Activated naive CD8-positive, alpha-beta T cell treated with anti-CD3 and anti-CD28 coated beads, Interleukin-2, amount 10 ng/mL, durations not matched to agents 7 days and 5 days (primary cell): ENCODE measurements around the gene NDUFB7. TPM values are rescaled to one million over a fixed set of nuclear protein-coding genes. Genes with fewer than 3 reads are reported as not detected.
"Not testable (repeated sequence)": the region's sequence is repeated elsewhere in the genome, so short reads cannot be mapped to it uniquely, and the experiment has no call there.

ENCODE experiments used
- ATAC-seq: fragments of 150-1000 bp; cut with Tn5 transposase; one replicate; pipeline ENCODE4 v1.10.0; 2021; ENCODE audit warnings: low read depth, moderate library complexity
- POLR2A ChIA-PET: fragments of 350-600 bp; sonication (Branson Sonifier 250); formaldehyde crosslinking; loops from one replicate; lab custom pipeline; 2021; ENCODE audit warnings: antibody characterized with exemption; lab: Charles Lee
- DNase-seq: peaks from one replicate; pipeline ENCODE4 v3.0.0; 2021
- H3K27ac Mint-ChIP-seq: one replicate; pipeline ENCODE4 v1.8.0; 2022; ENCODE audit warnings: mild to moderate bottlenecking, mixed read lengths
- H3K27me3 Mint-ChIP-seq: one replicate; pipeline ENCODE4 v1.8.0; 2022; ENCODE audit warnings: mild to moderate bottlenecking, moderate library complexity, mixed read lengths
- H3K36me3 Mint-ChIP-seq: one replicate; pipeline ENCODE4 v1.8.0; 2021; ENCODE audit warnings: mild to moderate bottlenecking, mixed read lengths
- H3K4me1 Mint-ChIP-seq: one replicate; pipeline ENCODE4 v1.8.0; 2021; ENCODE audit warnings: mixed read lengths
- H3K4me3 Mint-ChIP-seq: one replicate; pipeline ENCODE4 v1.8.0; 2022; ENCODE audit warnings: mild to moderate bottlenecking, moderate library complexity, mixed read lengths
- H3K9me3 Mint-ChIP-seq: one replicate; pipeline ENCODE4 v1.8.0; 2021; ENCODE audit warnings: mixed read lengths
- total RNA-seq, 2 experiments: library from RNA; stranded (reverse); gene quantifications; one replicate each; pipeline ENCODE4 v1.2.3, GENCODE V29; 2021

NDUFB7 gene
- total RNA-seq, 2 experiments from 2014 or later: 90.7 to 108 TPM

GRCh38 chr19:14554382-14554812, 17.5 kb downstream of the NDUFB7 start:
- peaks cover 21% of the 10 kb centered on the region for H3K4me1 Mint-ChIP-seq
- H3K27me3 Mint-ChIP-seq: no peaks in the 10 kb centered on the region
- H3K4me3 Mint-ChIP-seq: no peak overlapping the region
- ATAC-seq: no peak
- no peak overlapping the region for H3K27ac Mint-ChIP-seq
- POLR2A ChIA-PET: interaction anchor here (1.1 to 2.5 kb wide), 2 partner anchors 14 to 35 kb away, joined by 3 to 7 read pairs; partner anchors contain the start of gene DNAJB1
- peaks cover 2% of the 10 kb centered on the region for H3K36me3 Mint-ChIP-seq
- DNase-seq: no peak
- no peaks in the 10 kb centered on the region for H3K9me3 Mint-ChIP-seq

- POLR2A ChIA-PET: interaction anchor here (1.1 to 2.5 kb wide), 3 partner anchors 15 to 47 kb away, joined by 3 to 7 read pairs (median 4); partner anchors contain the start of gene DNAJB1
- H3K4me1 Mint-ChIP-seq: peaks cover 21% of the 10 kb centered on the region
- H3K36me3 Mint-ChIP-seq: peaks cover 2% of the 10 kb centered on the region
- H3K27me3 Mint-ChIP-seq: no peaks in the 10 kb centered on the region
- no peaks in the 10 kb centered on the region for H3K9me3 Mint-ChIP-seq
- ATAC-seq (no peak), DNase-seq (no peak)
- H3K27ac Mint-ChIP-seq: no peak overlapping the region
- no peak overlapping the region for H3K4me3 Mint-ChIP-seq
These were observed 18.0 kb downstream of the NDUFB7 start for GRCh38 chr19:14553939-14554243.

GRCh38 chr19:14553042-14553938, 18.6 kb downstream of the NDUFB7 start:
- no peaks in the 10 kb centered on the region for H3K27me3 Mint-ChIP-seq
- POLR2A ChIA-PET: interaction anchor here (1.1 to 2.5 kb wide), 3 partner anchors 15 to 46 kb away, joined by 3 to 7 read pairs (median 4); partner anchors contain the start of gene DNAJB1
- DNase-seq: no peak
- no peaks in the 10 kb centered on the region for H3K9me3 Mint-ChIP-seq
- no peak for ATAC-seq
- no peak overlapping the region for H3K27ac Mint-ChIP-seq
- H3K4me3 Mint-ChIP-seq: no peak overlapping the region
- H3K36me3 Mint-ChIP-seq: peaks cover 3% of the 10 kb centered on the region
- peaks cover 21% of the 10 kb centered on the region for H3K4me1 Mint-ChIP-seq

- H3K4me3 Mint-ChIP-seq: peak overlapping the region; percentile 42
- not testable (repeated sequence) for H3K36me3 Mint-ChIP-seq
These were observed 19.9 kb downstream of the NDUFB7 start for GRCh38 chr19:14552006-14552360.

GRCh38 chr19:14551134-14552005, 20.5 kb downstream of the NDUFB7 start:
- Mint-ChIP-seq H3K27ac (peak overlapping the region; percentile 78), H3K4me3 (peak overlapping the region; percentile 47), H3K4me1 (peaks cover 17% of the 10 kb centered on the region)
- POLR2A ChIA-PET: interaction anchor here (0.5 to 2.2 kb wide), 4 partner anchors 26 to 922 kb away, joined by 3 to 10 read pairs (median 6); partner anchors contain the start of gene DNAJB1
- ATAC-seq (peak; percentile 99), DNase-seq (peak; percentile 73)
- not testable (repeated sequence) for H3K36me3 Mint-ChIP-seq, H3K27me3 Mint-ChIP-seq, H3K9me3 Mint-ChIP-seq

More at GRCh38 chr19:14552006-14552360, 19.9 kb downstream of the NDUFB7 start:
- not testable (repeated sequence) for H3K27me3 Mint-ChIP-seq, ATAC-seq, H3K9me3 Mint-ChIP-seq, DNase-seq
- H3K4me1 Mint-ChIP-seq: peaks cover 21% of the 10 kb centered on the region
- peak overlapping the region; percentile 78 for H3K27ac Mint-ChIP-seq
- POLR2A ChIA-PET: interaction anchor here (1.0 to 2.2 kb wide), 3 partner anchors 27 to 46 kb away, joined by 3 to 10 read pairs (median 7); partner anchors contain the start of gene DNAJB1

GRCh38 chr19:14550201-14550754, 21.6 kb downstream of the NDUFB7 start:
- POLR2A ChIA-PET: interaction anchor here (0.5 to 2.2 kb wide), 3 partner anchors 32 to 921 kb away, joined by 5 to 10 read pairs (median 7); partner anchors contain the start of gene DNAJB1
- H3K4me3 Mint-ChIP-seq: no peak overlapping the region

GRCh38 chr19:14545716-14546082, 26.2 kb downstream of the NDUFB7 start:
- Mint-ChIP-seq H3K36me3 (peaks cover 9% of the 10 kb centered on the region), H3K4me1 (peaks cover 5% of the 10 kb centered on the region), H3K4me3 (no peak overlapping the region), H3K9me3 (no peaks in the 10 kb centered on the region), H3K27me3 (no peaks in the 10 kb centered on the region), H3K27ac (no peak overlapping the region)
- no peak for ATAC-seq
- POLR2A ChIA-PET: no interaction called here
- DNase-seq: no peak

More at GRCh38 chr19:14550201-14550754, 21.6 kb downstream of the NDUFB7 start:
- H3K36me3 Mint-ChIP-seq: peaks cover 7% of the 10 kb centered on the region
- no peak overlapping the region for H3K27ac Mint-ChIP-seq
- no peaks in the 10 kb centered on the region for H3K9me3 Mint-ChIP-seq
- H3K27me3 Mint-ChIP-seq: no peaks in the 10 kb centered on the region
- no peak for DNase-seq
- no peak for ATAC-seq
- H3K4me1 Mint-ChIP-seq: peaks cover 10% of the 10 kb centered on the region

- POLR2A ChIA-PET: no interaction called here
- ATAC-seq (no peak), DNase-seq (no peak)
- Mint-ChIP-seq H3K27ac (no peak overlapping the region), H3K27me3 (no peaks in the 10 kb centered on the region), H3K4me1 (peaks cover 5% of the 10 kb centered on the region), H3K4me3 (no peak overlapping the region), H3K36me3 (peaks cover 9% of the 10 kb centered on the region), H3K9me3 (no peaks in the 10 kb centered on the region)
These were observed 26.7 kb downstream of the NDUFB7 start for GRCh38 chr19:14544977-14545715.

- POLR2A ChIA-PET: no interaction called here
- Mint-ChIP-seq H3K4me1 (peaks cover 3% of the 10 kb centered on the region), H3K4me3 (no peak overlapping the region), H3K27ac (no peak overlapping the region), H3K36me3 (peaks cover 10% of the 10 kb centered on the region), H3K27me3 (no peaks in the 10 kb centered on the region), H3K9me3 (no peaks in the 10 kb centered on the region)
- ATAC-seq: no peak
- DNase-seq: no peak
These were observed 27.8 kb downstream of the NDUFB7 start for GRCh38 chr19:14544047-14544446.

- Mint-ChIP-seq H3K4me1 (peaks cover 3% of the 10 kb centered on the region), H3K27ac (no peak overlapping the region), H3K9me3 (no peaks in the 10 kb centered on the region), H3K27me3 (no peaks in the 10 kb centered on the region), H3K4me3 (no peak overlapping the region), H3K36me3 (peaks cover 8% of the 10 kb centered on the region)
- no peak for DNase-seq
- POLR2A ChIA-PET: interaction anchor here (0.6 kb wide), 1 partner anchor 786 kb away, joined by 3 read pairs; no protein-coding TSS in a partner anchor
- no peak for ATAC-seq
These were observed 29.0 kb downstream of the NDUFB7 start for GRCh38 chr19:14542711-14543328.

GRCh38 chr19:14541979-14542378, 29.9 kb downstream of the NDUFB7 start:
- H3K9me3 Mint-ChIP-seq, H3K27me3 Mint-ChIP-seq, POLR2A ChIA-PET: not testable (repeated sequence)

More at GRCh38 chr19:14541979-14542378, 29.9 kb downstream of the NDUFB7 start:
- H3K4me1 Mint-ChIP-seq, H3K27ac Mint-ChIP-seq, H3K4me3 Mint-ChIP-seq, DNase-seq, ATAC-seq, H3K36me3 Mint-ChIP-seq: not testable (repeated sequence)
